ENCODE data around the gene DGAT2.

The DGAT2 gene

DNA sequence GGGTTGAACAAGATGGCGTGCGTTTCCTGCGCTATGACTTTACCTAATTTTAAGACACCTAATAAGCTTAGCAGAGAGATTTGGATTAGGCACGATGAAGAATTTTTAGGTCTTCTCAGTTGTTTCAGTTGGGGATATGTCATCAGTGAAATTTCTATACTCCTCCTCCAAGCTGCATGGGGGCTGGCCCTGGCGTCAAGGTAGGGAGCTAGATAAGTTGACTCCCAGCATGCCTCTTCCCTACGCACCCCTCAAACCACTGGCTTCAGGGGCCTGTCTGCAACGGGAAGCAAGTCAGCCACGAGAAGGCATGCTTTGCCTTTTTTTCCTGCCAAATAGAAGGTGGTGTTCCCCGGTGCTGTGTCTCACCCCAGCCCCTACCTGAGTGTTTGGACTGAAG lies 13.3 kb downstream of the DGAT2 start:
- no peak for DNase-seq

GRCh38 chr11:75782540-75783263 lies 14.1 kb downstream of the DGAT2 start:
- no peak for DNase-seq

DNA sequence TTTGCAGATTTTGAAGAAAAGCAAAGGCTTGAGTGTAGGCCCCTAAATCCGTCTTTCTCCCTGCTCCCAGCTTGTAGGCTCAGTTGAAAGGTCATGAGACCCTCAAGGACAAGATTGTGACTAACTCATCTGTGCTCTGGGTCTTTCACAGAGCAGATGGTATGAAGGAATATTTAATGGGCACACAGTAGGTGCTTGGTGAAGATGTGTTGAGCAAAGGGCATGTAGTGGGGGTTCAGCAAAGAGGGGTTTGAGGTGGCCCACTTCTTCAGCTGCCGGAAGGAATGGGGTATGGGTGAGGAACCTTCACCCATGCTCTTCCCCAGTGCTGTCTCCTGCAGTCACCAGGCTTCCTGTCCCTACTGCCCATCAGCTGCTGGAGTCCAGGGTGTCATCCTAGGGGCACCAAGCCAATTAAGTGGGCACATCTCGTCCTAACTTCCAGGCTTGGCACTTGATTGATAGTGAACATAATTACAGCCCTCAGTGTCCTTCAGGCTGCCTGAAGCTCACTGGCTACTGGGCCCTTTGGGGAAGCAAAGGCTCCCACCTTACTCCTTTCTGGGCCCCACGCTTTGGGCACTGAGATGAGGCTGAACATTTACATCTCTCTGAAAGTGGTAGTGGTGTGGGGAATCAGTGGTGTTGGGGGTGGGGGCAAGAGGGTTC lies 15.0 kb downstream of the DGAT2 start:
- DNase-seq: no peak

DNA sequence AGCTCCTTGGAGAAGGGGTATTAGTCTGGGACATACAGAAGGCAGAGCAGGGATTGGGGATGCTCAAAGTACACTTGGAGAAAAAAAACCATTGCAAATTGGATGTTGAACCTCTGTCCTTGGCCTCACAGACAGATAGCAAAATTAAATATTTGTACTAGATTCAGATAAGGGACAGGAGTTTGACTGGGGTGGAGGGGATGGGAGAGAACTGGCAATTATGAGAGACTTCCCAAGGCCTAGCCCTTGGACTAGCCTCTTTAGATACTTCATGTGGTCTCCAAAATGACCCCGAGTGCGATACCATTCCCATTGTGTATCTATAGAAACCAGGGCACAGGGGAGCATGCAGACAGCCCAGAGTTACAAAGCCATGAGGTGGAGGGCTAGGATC lies 15.5 kb downstream of the DGAT2 start:
- DNase-seq: no peak

DNA sequence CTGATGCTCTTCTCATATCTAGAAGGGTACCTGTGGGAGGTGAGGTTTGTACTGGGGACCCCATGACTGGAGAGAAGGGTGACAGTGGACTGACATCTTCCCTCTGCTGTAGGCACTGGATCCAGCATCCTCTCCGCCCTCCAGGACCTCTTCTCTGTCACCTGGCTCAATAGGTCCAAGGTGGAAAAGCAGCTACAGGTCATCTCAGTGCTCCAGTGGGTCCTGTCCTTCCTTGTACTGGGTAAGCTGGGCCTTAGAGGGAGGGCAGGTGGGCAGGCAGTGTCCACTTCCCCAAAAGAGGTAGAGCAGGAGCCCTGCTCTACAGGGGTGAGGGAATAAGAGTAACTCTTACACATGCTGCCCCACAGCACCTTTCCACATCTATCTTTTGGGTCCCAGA lies 15.9 kb downstream of the DGAT2 start:
- no peak for DNase-seq

DNA sequence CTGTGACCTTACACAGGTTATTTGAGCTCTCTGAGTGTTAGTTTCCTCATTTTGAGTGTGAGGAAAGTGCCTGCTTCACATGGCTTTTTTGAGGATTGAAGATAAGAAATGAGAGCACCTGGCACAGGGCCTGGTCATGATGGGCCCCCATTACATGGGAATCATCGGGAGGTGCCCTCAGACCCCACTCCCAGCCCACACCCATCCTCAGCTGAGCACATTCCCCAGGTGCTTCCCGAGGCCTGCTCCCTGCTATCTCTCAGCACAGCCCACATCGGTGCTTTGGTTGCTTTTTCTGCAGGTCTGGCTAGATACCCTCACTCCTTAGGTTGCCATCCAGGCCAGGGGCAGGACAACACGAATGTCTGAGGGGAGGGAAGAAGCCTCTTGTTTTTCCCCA lies 16.6 kb downstream of the DGAT2 start:
- DNase-seq: no peak

- DNase-seq: no peak
These were observed 17.6 kb downstream of the DGAT2 start for GRCh38 chr11:75786101-75786736.

DNA sequence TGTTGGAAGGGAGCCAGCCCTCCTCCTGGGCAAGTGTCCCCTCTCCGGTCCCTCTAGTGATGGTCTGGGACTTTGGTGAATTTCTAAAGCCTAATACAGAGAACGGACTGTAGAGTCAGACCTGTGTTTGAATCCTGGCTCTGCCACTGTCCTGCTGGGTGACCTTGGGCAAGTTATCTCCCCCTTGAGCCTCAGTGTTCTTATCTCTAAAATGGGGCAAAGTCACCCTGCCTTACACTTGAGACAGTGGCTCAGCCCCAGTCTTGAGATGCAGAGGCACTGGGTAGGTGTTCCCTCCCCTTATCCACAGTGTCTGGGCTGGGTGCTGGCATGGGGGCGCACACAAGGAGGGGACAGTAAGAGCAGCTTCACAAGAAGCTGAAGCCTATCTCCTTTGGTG lies 20.9 kb downstream of the DGAT2 start:
- no peak for DNase-seq

- DNase-seq: no peak
These were observed 22.4 kb downstream of the DGAT2 start for GRCh38 chr11:75790986-75791385.

- no peak for DNase-seq
These were observed 23.7 kb downstream of the DGAT2 start for GRCh38 chr11:75792127-75792731.

GRCh38 chr11:75792997-75793800 lies 24.6 kb downstream of the DGAT2 start:
- no peak for DNase-seq

DNA sequence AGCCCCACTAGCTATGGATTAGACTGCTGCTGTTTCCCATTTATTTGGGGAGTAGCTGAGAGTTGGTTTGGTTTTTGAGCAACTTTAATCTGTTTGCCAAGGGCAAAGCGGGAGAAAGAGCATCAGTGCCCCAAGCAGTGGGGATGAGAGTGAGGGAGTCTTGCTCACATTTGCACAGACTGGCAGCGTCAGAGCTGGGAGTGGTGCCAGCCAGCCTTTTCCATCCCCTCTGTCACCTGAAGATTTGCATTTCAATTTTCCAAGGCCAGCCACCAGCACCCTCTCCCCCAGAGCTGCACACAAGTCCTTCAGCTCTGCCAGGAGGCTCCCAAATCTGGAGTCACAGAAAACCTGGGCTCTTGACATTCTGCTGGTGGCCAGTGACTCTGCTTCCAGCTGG lies 25.4 kb downstream of the DGAT2 start:
- DNase-seq: no peak

GRCh38 chr11:75795276-75796090 lies 26.9 kb downstream of the DGAT2 start:
- DNase-seq: no peak

GRCh38 chr11:75796091-75796435 lies 27.5 kb downstream of the DGAT2 start:
- no peak for DNase-seq

GRCh38 chr11:75797116-75797515 lies 28.5 kb downstream of the DGAT2 start:
- no peak for DNase-seq

DNA sequence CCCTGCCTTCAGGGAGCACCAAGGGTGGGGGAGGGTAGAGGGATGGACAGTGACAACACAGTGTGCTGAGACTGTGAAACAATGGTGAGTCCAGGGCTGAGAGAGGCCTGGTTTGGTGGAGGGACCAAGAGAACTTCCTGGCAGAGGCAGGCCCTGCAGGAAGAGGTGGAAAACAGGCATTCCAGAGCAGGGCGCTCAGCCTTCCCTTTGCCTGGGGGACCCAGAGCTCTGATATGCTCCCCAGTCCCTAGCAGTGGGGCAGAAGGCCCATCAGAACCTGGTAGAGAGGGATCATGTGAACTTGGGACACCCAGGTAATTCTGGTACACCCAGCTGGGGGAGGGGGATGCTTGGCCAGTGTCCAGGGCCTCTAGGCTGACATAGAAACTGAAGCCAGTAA lies 29.2 kb downstream of the DGAT2 start:
- DNase-seq: no peak

GRCh38 chr11:75800136-75800675 lies 31.6 kb downstream of the DGAT2 start:
- DNase-seq: no peak

GRCh38 chr11:75800728-75801361 lies 32.3 kb downstream of the DGAT2 start:
- DNase-seq: no peak

GRCh38 chr11:75801362-75802020 lies 32.9 kb downstream of the DGAT2 start:
- DNase-seq: no peak

GRCh38 chr11:75802021-75802912 lies 33.7 kb downstream of the DGAT2 start:
- no peak for DNase-seq

Measured in activated CD8-positive, alpha-beta memory T cell treated with anti-CD3 and anti-CD28 coated beads, Interleukin-2, amount 50 U/mL, for 4 hours (primary cell).